ENCODE data around the gene NLRP1. TPM values are rescaled to one million over a fixed set of nuclear protein-coding genes. Genes with fewer than 3 reads are reported as not detected.

NLRP1 gene
- total and polyA plus RNA-seq, 2 of the 13 experiments (the other 11 are each of a cell fraction or from before 2014, with no cell fraction given) = 3.4 to 3.7 TPM

GRCh38 chr17:5516060-5516792, 68.1 kb downstream of the NLRP1 start (continued):
- TF ChIP-seq ZHX2 (IDR thresholded peaks at IDR 0.05; ENCODE audit: low read depth) (no peak), ZHX2 (CRISPR knock-in tag; IDR thresholded peaks at IDR 0.05; ENCODE audit: borderline replicate concordance) (no peak), ZNF484 (CRISPR knock-in tag; IDR thresholded peaks at IDR 0.05; ENCODE audit: borderline replicate concordance, low read depth) (no peak), ZFAT (CRISPR knock-in tag; conservative IDR thresholded peaks at IDR 0.05) (no peak), ZNF547 (CRISPR knock-in tag; IDR thresholded peaks at IDR 0.05) (no peak), STAT5B (CRISPR knock-in tag; IDR thresholded peaks at IDR 0.05) (no peak), ARID4A (CRISPR knock-in tag; IDR thresholded peaks at IDR 0.05; ENCODE audit: borderline replicate concordance) (peak; percentile 26; the same call in 1 of the 2 replicates), GZF1 (CRISPR knock-in tag; IDR thresholded peaks at IDR 0.05) (no peak), ERF (CRISPR knock-in tag; IDR thresholded peaks at IDR 0.05) (no peak), SP4 (CRISPR knock-in tag; IDR thresholded peaks at IDR 0.05) (no peak)
- TF ChIP-seq, protein P1, sequence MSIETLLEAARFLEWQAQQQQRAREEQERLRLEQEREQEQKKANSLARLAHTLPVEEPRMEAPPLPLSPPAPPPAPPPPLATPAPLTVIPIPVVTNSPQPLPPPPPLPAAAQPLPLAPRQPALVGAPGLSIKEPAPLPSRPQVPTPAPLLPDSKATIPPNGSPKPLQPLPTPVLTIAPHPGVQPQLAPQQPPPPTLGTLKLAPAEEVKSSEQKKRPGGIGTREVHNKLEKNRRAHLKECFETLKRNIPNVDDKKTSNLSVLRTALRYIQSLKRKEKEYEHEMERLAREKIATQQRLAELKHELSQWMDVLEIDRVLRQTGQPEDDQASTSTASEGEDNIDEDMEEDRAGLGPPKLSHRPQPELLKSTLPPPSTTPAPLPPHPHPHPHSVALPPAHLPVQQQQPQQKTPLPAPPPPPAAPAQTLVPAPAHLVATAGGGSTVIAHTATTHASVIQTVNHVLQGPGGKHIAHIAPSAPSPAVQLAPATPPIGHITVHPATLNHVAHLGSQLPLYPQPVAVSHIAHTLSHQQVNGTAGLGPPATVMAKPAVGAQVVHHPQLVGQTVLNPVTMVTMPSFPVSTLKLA (IDR thresholded peaks at IDR 0.05) = peak; percentile 23; the same call in 1 of the 2 replicates
- TF ChIP-seq, protein P2, sequence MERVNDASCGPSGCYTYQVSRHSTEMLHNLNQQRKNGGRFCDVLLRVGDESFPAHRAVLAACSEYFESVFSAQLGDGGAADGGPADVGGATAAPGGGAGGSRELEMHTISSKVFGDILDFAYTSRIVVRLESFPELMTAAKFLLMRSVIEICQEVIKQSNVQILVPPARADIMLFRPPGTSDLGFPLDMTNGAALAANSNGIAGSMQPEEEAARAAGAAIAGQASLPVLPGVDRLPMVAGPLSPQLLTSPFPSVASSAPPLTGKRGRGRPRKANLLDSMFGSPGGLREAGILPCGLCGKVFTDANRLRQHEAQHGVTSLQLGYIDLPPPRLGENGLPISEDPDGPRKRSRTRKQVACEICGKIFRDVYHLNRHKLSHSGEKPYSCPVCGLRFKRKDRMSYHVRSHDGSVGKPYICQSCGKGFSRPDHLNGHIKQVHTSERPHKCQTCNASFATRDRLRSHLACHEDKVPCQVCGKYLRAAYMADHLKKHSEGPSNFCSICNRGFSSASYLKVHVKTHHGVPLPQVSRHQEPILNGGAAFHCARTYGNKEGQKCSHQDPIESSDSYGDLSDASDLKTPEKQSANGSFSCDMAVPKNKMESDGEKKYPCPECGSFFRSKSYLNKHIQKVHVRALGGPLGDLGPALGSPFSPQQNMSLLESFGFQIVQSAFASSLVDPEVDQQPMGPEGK (CRISPR knock-in tag; IDR thresholded peaks at IDR 0.05) = peak; percentile 76
- TF ChIP-seq, protein P3, sequence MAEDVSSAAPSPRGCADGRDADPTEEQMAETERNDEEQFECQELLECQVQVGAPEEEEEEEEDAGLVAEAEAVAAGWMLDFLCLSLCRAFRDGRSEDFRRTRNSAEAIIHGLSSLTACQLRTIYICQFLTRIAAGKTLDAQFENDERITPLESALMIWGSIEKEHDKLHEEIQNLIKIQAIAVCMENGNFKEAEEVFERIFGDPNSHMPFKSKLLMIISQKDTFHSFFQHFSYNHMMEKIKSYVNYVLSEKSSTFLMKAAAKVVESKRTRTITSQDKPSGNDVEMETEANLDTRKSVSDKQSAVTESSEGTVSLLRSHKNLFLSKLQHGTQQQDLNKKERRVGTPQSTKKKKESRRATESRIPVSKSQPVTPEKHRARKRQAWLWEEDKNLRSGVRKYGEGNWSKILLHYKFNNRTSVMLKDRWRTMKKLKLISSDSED (CRISPR knock-in tag; IDR thresholded peaks at IDR 0.05) = no peak

All from HepG2 (cell line).